Neutrophil (primary cell): ENCODE results near the gene KPNB1.

Source experiments
- H3K27ac ChIP-seq: fragments of 200-600 bp; sonication (generic); 2 replicates; pipeline ENCODE4 v1.5.1; 2016; ENCODE audit warnings: mild to moderate bottlenecking, moderate library complexity
- H3K27me3 ChIP-seq: fragments of 200-600 bp; sonication (generic); 2 replicates; pipeline ENCODE4 v1.6.0; 2016; ENCODE audit warnings: mild to moderate bottlenecking
- H3K36me3 ChIP-seq: fragments of 200-600 bp; sonication (generic); 2 replicates; pipeline ENCODE4 v1.5.1; 2017
- H3K4me1 ChIP-seq, 2 experiments: fragments of 200-600 bp in 1 of 2; sonication (generic) in 1 of 2; 1 replicate in 1 of 2; 2 replicates in 1 of 2; pipeline versions ENCODE4 v1.5.1 to v1.6.1; 2013 to 2016; ENCODE audit warnings: low read depth in 1 of 2, low read length in 1 of 2, mild to moderate bottlenecking in 1 of 2, moderate library complexity in 1 of 2; ENCODE audit not compliant: control insufficient read depth in 1 of 2, insufficient read depth in 1 of 2
- H3K4me3 ChIP-seq, 2 experiments: fragments of 200-600 bp in 1 of 2; sonication (generic) in 1 of 2; 1 replicate in 1 of 2; 2 replicates in 1 of 2; pipeline ENCODE4 v1.5.1; 2013 to 2016; ENCODE audit warnings: low read depth in 1 of 2, low read length in 1 of 2, mild to moderate bottlenecking in 1 of 2, moderate library complexity in 1 of 2
- H3K9me3 ChIP-seq: fragments of 200-600 bp; sonication (generic); 2 replicates; pipeline ENCODE4 v1.5.1; 2016
- TF ChIP-seq, protein P1 (sequence below): fragments of 200-600 bp; sonication (generic); IDR thresholded peaks from 2 replicates; pipeline ENCODE4 v1.5.1; 2016; ENCODE audit warnings: antibody characterized with exemption

Gene KPNB1

DNA sequence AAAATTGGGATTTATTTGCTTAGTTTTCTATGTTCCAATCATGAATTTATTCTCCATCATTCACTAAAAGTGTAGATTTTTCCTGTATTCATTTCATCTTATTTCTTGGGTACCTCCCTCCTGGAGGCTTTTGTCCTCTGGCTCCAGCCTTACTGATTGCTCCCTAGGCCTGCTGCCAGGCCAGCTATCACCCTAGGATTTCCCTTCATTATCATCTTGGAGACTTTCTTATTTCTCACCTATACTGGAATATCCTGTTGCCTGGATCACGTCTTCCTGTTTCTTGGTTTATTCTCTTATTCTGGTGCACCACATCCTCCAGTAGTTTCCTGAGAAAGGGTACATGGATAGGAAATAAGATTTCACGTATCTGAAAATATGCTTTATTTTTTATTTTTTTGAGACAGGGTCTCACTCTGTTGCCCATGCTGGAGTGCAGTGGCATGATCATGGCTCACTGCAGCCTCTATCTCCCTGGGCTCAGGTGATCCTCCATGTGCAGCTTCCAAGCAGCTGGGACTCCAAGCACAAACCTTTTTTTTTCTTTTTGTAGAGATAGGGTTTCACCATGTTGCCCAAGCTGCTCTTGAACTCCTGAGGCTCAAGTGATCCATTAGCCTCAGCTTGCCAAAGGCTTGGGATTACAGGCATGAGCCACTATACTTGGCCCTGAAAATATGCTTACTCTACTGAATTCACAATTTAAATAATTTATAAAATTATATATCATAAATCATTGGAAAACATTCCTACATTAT lies 13.3 kb upstream of the KPNB1 start:
- peaks cover 44% of the 10 kb centered on the region for H3K36me3 ChIP-seq
- H3K4me3 ChIP-seq: no peak overlapping the region
- H3K9me3 ChIP-seq: no peaks in the 10 kb centered on the region
- no peaks in the 10 kb centered on the region for H3K27me3 ChIP-seq
- TF ChIP-seq, protein P1, sequence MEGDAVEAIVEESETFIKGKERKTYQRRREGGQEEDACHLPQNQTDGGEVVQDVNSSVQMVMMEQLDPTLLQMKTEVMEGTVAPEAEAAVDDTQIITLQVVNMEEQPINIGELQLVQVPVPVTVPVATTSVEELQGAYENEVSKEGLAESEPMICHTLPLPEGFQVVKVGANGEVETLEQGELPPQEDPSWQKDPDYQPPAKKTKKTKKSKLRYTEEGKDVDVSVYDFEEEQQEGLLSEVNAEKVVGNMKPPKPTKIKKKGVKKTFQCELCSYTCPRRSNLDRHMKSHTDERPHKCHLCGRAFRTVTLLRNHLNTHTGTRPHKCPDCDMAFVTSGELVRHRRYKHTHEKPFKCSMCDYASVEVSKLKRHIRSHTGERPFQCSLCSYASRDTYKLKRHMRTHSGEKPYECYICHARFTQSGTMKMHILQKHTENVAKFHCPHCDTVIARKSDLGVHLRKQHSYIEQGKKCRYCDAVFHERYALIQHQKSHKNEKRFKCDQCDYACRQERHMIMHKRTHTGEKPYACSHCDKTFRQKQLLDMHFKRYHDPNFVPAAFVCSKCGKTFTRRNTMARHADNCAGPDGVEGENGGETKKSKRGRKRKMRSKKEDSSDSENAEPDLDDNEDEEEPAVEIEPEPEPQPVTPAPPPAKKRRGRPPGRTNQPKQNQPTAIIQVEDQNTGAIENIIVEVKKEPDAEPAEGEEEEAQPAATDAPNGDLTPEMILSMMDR: no peak
- H3K4me1 ChIP-seq: no peaks in the 10 kb centered on the region
- no peak overlapping the region for H3K27ac ChIP-seq

DNA sequence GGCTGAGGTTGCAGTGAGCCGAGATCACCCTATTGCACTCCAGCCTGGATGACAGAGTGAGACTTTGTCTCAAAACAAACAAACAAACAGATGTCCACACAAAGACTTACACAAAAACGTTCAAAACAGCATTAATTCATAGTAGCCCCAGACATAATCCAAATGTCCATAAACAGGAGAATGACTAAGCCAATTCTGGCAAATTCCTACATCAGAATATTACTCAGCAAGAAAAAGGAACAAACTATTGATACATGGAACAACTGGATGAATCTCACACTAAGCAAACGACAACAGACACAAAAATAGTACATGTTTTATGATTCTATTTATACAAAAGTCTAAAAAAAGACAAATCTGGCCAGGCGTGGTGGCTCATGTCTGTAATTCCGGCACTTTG lies 10.8 kb upstream of the KPNB1 start:
- H3K36me3 ChIP-seq: peaks cover 38% of the 10 kb centered on the region
- TF ChIP-seq, protein P1: no peak
- H3K27ac ChIP-seq: no peak overlapping the region
- H3K27me3 ChIP-seq: no peaks in the 10 kb centered on the region
- no peak overlapping the region for H3K4me3 ChIP-seq
- H3K9me3 ChIP-seq: no peaks in the 10 kb centered on the region
- H3K4me1 ChIP-seq: peaks cover 5 to 9% of the 10 kb centered on the region in 2 experiments

- Histone ChIP-seq H3K27me3 (no peaks in the 10 kb centered on the region), H3K4me1 (peaks cover 17 to 21% of the 10 kb centered on the region in 2 experiments), H3K4me3 (no peak overlapping the region), H3K27ac (no peak overlapping the region), H3K9me3 (no peaks in the 10 kb centered on the region), H3K36me3 (peaks cover 26% of the 10 kb centered on the region)
- TF ChIP-seq, protein P1: no peak
Observed at GRCh38 chr17:47640076-47640475, 9.6 kb upstream of the KPNB1 start.

- Histone ChIP-seq H3K4me1 (peaks cover 28 to 32% of the 10 kb centered on the region in 2 experiments), H3K9me3 (no peaks in the 10 kb centered on the region)
Observed at GRCh38 chr17:47641202-47641601, 8.5 kb upstream of the KPNB1 start.

DNA sequence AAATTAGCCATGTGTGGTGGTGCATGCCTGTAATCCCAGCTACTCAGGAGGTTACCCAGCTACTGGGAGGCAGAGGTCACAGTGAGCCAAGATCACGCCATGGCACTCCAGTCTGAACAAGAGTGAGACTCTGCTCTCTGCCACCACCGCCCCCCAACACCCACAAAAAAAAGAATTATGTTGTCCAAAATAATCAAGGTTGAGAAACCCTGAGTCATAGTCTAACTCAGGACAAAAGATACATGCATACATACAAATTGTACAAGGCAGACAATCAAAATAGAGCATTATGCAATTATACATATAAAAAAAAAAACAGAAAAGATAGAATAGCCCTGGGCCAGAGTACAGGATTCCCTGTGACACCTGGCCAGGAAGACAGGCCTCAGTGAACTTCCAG lies 6.6 kb upstream of the KPNB1 start:
- Histone ChIP-seq H3K4me3 (no peak overlapping the region), H3K9me3 (no peaks in the 10 kb centered on the region), H3K27ac (peak overlapping the region; percentile 56), H3K4me1 (peaks cover 47 to 51% of the 10 kb centered on the region in 2 experiments), H3K36me3 (peaks cover 1% of the 10 kb centered on the region), H3K27me3 (no peaks in the 10 kb centered on the region)
- TF ChIP-seq, protein P1: no peak

More at GRCh38 chr17:47641202-47641601, 8.5 kb upstream of the KPNB1 start:
- Histone ChIP-seq H3K4me3 (no peak overlapping the region), H3K36me3 (peaks cover 15% of the 10 kb centered on the region), H3K27ac (no peak overlapping the region), H3K27me3 (no peaks in the 10 kb centered on the region)
- TF ChIP-seq, protein P1: no peak
